Measurements from ENCODE around the gene CALY.

DNA sequence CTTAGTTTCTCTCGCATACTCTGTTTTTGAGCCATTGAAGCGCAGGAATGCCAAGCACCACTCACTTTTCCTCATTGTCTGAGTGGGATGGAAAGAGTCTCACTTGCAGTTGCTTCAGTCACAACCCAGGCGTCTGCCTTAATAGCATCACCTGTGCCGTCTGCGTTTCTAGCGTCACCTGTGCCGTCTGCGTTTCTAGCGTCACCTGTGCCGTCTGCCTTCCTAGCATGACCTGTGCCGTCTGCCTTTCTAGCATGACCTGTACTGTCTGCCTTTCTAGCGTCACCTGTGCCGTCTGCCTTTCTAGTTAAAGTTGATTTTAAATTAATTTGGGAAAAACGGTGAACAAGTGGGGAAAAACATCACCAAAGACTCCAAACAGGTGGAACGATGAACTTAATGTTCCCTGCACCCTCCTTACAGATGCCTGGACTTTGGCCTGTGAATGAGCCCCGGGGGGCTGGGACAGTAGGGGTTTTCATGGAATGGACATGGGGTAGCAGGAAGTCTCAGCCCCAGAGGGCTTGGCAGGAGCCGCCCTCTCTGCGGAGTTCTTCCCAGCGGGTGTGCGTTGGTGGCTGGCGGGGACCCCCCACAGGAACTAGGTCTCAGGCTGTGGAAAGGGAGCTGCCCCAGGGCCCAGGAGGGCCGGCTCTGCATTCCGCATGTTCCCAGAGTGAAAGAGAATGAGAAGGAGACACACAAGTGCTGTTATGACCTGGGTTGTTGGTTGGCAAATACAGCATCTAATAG is 24.5 kb downstream of the CALY start:
- no peak for TF ChIP-seq YY1 (IDR thresholded peaks at IDR 0.05; ENCODE audit: extremely low read depth, insufficient replicate concordance, low read depth, low read length)
- TF ChIP-seq EZH2phosphoT487 (IDR thresholded peaks at IDR 0.05; ENCODE audit: borderline replicate concordance), result no peak
- TF ChIP-seq POLR2A (IDR thresholded peaks at IDR 0.05; ENCODE audit: borderline replicate concordance, extremely low read depth, insufficient read depth, insufficient read length), result no peak
- TF ChIP-seq, protein P1, sequence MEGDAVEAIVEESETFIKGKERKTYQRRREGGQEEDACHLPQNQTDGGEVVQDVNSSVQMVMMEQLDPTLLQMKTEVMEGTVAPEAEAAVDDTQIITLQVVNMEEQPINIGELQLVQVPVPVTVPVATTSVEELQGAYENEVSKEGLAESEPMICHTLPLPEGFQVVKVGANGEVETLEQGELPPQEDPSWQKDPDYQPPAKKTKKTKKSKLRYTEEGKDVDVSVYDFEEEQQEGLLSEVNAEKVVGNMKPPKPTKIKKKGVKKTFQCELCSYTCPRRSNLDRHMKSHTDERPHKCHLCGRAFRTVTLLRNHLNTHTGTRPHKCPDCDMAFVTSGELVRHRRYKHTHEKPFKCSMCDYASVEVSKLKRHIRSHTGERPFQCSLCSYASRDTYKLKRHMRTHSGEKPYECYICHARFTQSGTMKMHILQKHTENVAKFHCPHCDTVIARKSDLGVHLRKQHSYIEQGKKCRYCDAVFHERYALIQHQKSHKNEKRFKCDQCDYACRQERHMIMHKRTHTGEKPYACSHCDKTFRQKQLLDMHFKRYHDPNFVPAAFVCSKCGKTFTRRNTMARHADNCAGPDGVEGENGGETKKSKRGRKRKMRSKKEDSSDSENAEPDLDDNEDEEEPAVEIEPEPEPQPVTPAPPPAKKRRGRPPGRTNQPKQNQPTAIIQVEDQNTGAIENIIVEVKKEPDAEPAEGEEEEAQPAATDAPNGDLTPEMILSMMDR (IDR thresholded peaks at IDR 0.05 in 2 of 3, conservative IDR thresholded peaks at IDR 0.05 in 1 of 3; ENCODE audit: borderline replicate concordance in 1 of 3, insufficient read depth in 1 of 3, low read depth in 2 of 3, low read length in 2 of 3), result no peak
- TF ChIP-seq SRF (IDR thresholded peaks at IDR 0.05; ENCODE audit: low read depth), result no peak
- no peak for TF ChIP-seq EZH2 (IDR thresholded peaks at IDR 0.05)
- TF ChIP-seq, protein P2, sequence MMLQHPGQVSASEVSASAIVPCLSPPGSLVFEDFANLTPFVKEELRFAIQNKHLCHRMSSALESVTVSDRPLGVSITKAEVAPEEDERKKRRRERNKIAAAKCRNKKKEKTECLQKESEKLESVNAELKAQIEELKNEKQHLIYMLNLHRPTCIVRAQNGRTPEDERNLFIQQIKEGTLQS (IDR thresholded peaks at IDR 0.05), result no peak
- TF ChIP-seq, protein P3, sequence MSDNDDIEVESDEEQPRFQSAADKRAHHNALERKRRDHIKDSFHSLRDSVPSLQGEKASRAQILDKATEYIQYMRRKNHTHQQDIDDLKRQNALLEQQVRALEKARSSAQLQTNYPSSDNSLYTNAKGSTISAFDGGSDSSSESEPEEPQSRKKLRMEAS (IDR thresholded peaks at IDR 0.05), result no peak
- TF ChIP-seq RAD21 (IDR thresholded peaks at IDR 0.05; ENCODE audit: low read depth), result no peak
- no peak for TF ChIP-seq ZNF274 (IDR thresholded peaks at IDR 0.05; ENCODE audit: low read depth, low read length)
- TF ChIP-seq POLR2AphosphoS5 (IDR thresholded peaks at IDR 0.05; ENCODE audit: low read depth, low read length), result no peak
- TF ChIP-seq, protein P4, sequence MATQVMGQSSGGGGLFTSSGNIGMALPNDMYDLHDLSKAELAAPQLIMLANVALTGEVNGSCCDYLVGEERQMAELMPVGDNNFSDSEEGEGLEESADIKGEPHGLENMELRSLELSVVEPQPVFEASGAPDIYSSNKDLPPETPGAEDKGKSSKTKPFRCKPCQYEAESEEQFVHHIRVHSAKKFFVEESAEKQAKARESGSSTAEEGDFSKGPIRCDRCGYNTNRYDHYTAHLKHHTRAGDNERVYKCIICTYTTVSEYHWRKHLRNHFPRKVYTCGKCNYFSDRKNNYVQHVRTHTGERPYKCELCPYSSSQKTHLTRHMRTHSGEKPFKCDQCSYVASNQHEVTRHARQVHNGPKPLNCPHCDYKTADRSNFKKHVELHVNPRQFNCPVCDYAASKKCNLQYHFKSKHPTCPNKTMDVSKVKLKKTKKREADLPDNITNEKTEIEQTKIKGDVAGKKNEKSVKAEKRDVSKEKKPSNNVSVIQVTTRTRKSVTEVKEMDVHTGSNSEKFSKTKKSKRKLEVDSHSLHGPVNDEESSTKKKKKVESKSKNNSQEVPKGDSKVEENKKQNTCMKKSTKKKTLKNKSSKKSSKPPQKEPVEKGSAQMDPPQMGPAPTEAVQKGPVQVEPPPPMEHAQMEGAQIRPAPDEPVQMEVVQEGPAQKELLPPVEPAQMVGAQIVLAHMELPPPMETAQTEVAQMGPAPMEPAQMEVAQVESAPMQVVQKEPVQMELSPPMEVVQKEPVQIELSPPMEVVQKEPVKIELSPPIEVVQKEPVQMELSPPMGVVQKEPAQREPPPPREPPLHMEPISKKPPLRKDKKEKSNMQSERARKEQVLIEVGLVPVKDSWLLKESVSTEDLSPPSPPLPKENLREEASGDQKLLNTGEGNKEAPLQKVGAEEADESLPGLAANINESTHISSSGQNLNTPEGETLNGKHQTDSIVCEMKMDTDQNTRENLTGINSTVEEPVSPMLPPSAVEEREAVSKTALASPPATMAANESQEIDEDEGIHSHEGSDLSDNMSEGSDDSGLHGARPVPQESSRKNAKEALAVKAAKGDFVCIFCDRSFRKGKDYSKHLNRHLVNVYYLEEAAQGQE (IDR thresholded peaks at IDR 0.05; ENCODE audit: low read depth), result no peak

Data from HCT116 (cell line).